CD4-positive, alpha-beta T cell (primary cell): ENCODE measurements around the gene FMNL2. TPM values are rescaled to one million over a fixed set of nuclear protein-coding genes. Genes with fewer than 3 reads are reported as not detected.

ENCODE experiments used
- ATAC-seq: fragments of 200-7000 bp; cut with Tn5 transposase; one replicate; pipeline ENCODE4 v1.10.0; 2022; ENCODE audit warnings: mild to moderate bottlenecking; ENCODE audit not compliant: poor library complexity
- CTCF ChIA-PET: fragments of 350-600 bp; sonication (Branson Sonifier 250); formaldehyde crosslinking; loops from one replicate; lab custom pipeline; 2021; ENCODE audit warnings: antibody characterized with exemption, inconsistent platforms; lab: Charles Lee
- POLR2A ChIA-PET: fragments of 350-600 bp; sonication (Branson Sonifier 250); formaldehyde crosslinking; loops from one replicate; lab custom pipeline; 2021; ENCODE audit warnings: antibody characterized with exemption, inconsistent platforms; lab: Charles Lee
- DNase-seq, 14 experiments: peaks; one replicate each; pipeline ENCODE4 v3.0.0-alpha.2; 2013 to 2020; ENCODE audit warnings: mixed read lengths in 2 of 14
- H3K27ac ChIP-seq, 2 donors: one replicate each; pipeline versions ENCODE4 v1.5.1 to v1.7.0; 2013; ENCODE audit warnings: low read length in 2 of 2, low read depth in 1 of 2, mild to moderate bottlenecking in 1 of 2
- H3K27me3 ChIP-seq, 2 experiments: 1 replicate in 1 of 2; 2 replicates in 1 of 2; pipeline versions ENCODE4 v1.6.1 to v1.7.0; 2013; ENCODE audit warnings: low read length in 2 of 2, control low read depth in 1 of 2, mild to moderate bottlenecking in 1 of 2, moderate library complexity in 1 of 2; ENCODE audit not compliant: insufficient read depth in 2 of 2, control insufficient read depth in 1 of 2
- H3K36me3 ChIP-seq: one replicate; pipeline ENCODE4 v1.6.1; 2013; ENCODE audit warnings: low read length, control low read depth; ENCODE audit not compliant: insufficient read depth
- H3K4me1 ChIP-seq: one replicate; pipeline ENCODE4 v1.6.1; 2013; ENCODE audit warnings: low read length, control low read depth; ENCODE audit not compliant: insufficient read depth
- H3K4me3 ChIP-seq: one replicate; pipeline ENCODE4 v1.5.1; 2013; ENCODE audit warnings: mild to moderate bottlenecking, low read length, moderate library complexity
- H3K9me3 ChIP-seq, 2 experiments: 1 replicate in 1 of 2; 2 replicates in 1 of 2; pipeline versions ENCODE4 v1.6.1 to v1.7.0; 2013; ENCODE audit warnings: low read length in 2 of 2, mild to moderate bottlenecking in 2 of 2, control low read depth in 1 of 2, moderate library complexity in 1 of 2; ENCODE audit not compliant: control insufficient read depth in 1 of 2, insufficient read depth in 1 of 2
- H3K27ac Mint-ChIP-seq: one replicate; pipeline ENCODE4 v1.8.0; 2020; ENCODE audit warnings: mixed read lengths
- H3K27me3 Mint-ChIP-seq: one replicate; pipeline ENCODE4 v1.8.0; 2021; ENCODE audit warnings: mixed read lengths
- H3K36me3 Mint-ChIP-seq: one replicate; pipeline ENCODE4 v1.8.0; 2021; ENCODE audit warnings: low read depth, mixed read lengths
- H3K4me1 Mint-ChIP-seq: one replicate; pipeline ENCODE4 v1.8.0; 2021; ENCODE audit warnings: low read depth, mixed read lengths
- H3K4me3 Mint-ChIP-seq: one replicate; pipeline ENCODE4 v1.8.0; 2020; ENCODE audit warnings: mild to moderate bottlenecking, mixed read lengths
- H3K9me3 Mint-ChIP-seq: one replicate; pipeline ENCODE4 v1.8.0; 2020; ENCODE audit warnings: mixed read lengths
- CTCF ChIP-seq: fragments of 200-600 bp; IDR thresholded peaks from one replicate; pipeline ENCODE4 v1.8.0; 2022; ENCODE audit warnings: antibody characterized with exemption, mild to moderate bottlenecking
- intact Hi-C, 2 experiments: fragments of 100-400 bp; cut with DNase I in 1 of 2; cut with micrococcal nuclease in 1 of 2; formaldehyde crosslinking; loops; one replicate each; pipeline versions ENCODE4 v1.15.1 to v1.9.0; 2023 to 2025; cut with DNase I, micrococcal nuclease
- total RNA-seq, 174 experiments: library from RNA in 2 of 174; stranded (reverse) in 2 of 174; gene quantifications; one replicate each; pipeline ENCODE4 v1.2.3 and lab custom pipeline; 2021 to 2026

Gene FMNL2
- total RNA-seq, 2 experiments from 2014 or later = 0.30 to 0.31 TPM

GRCh38 chr2:152556506-152556905 lies 221.5 kb downstream of the FMNL2 start:
- Mint-ChIP-seq H3K36me3 (no peaks in the 10 kb centered on the region), H3K9me3 (no peaks in the 10 kb centered on the region), H3K27ac (no peak overlapping the region), H3K27me3 (peaks cover 5% of the 10 kb centered on the region), H3K4me3 (no peak overlapping the region), H3K4me1 (no peaks in the 10 kb centered on the region)
- TF ChIP-seq CTCF = no peak
- Histone ChIP-seq H3K9me3 (no peaks in the 10 kb centered on the region), H3K27ac (no peak overlapping the region), H3K4me1 (no peaks in the 10 kb centered on the region), H3K27me3 (no peaks in the 10 kb centered on the region), H3K36me3 (no peaks in the 10 kb centered on the region), H3K4me3 (no peak overlapping the region)
- DNase-seq = no peak
- no peak for ATAC-seq
- ChIA-PET POLR2A (no interaction called here), CTCF (no interaction called here)
- intact Hi-C loops = no loop called here

- CTCF ChIA-PET = no interaction called here
- DNase-seq = no peak
Measured at GRCh38 chr2:152557273-152557888, 222.4 kb downstream of the FMNL2 start.

GRCh38 chr2:152558158-152558984 lies 223.4 kb downstream of the FMNL2 start:
- CTCF ChIA-PET = no interaction called here
- DNase-seq (no peak), ATAC-seq (no peak)

More at GRCh38 chr2:152557273-152557888, 222.4 kb downstream of the FMNL2 start:
- intact Hi-C loops = no loop called here
- no peak overlapping the region for H3K27ac ChIP-seq
- no peaks in the 10 kb centered on the region for H3K36me3 ChIP-seq
- no peak overlapping the region for H3K4me3 ChIP-seq
- H3K4me1 Mint-ChIP-seq = no peaks in the 10 kb centered on the region
- no peak overlapping the region for H3K4me3 Mint-ChIP-seq
- no peaks in the 10 kb centered on the region for H3K4me1 ChIP-seq
- no peak overlapping the region for H3K27ac Mint-ChIP-seq
- H3K27me3 Mint-ChIP-seq = peaks cover 5% of the 10 kb centered on the region
- no peak for ATAC-seq
- no peaks in the 10 kb centered on the region for H3K27me3 ChIP-seq
- H3K9me3 Mint-ChIP-seq = no peaks in the 10 kb centered on the region
- H3K36me3 Mint-ChIP-seq = no peaks in the 10 kb centered on the region
- POLR2A ChIA-PET = no interaction called here
- H3K9me3 ChIP-seq = no peaks in the 10 kb centered on the region
- no peak for TF ChIP-seq CTCF

More at GRCh38 chr2:152558158-152558984, 223.4 kb downstream of the FMNL2 start:
- Mint-ChIP-seq H3K9me3 (no peaks in the 10 kb centered on the region), H3K27me3 (peaks cover 5% of the 10 kb centered on the region), H3K4me3 (no peak overlapping the region), H3K36me3 (no peaks in the 10 kb centered on the region), H3K4me1 (no peaks in the 10 kb centered on the region), H3K27ac (no peak overlapping the region)
- Histone ChIP-seq H3K4me1 (no peaks in the 10 kb centered on the region), H3K4me3 (no peak overlapping the region), H3K36me3 (no peaks in the 10 kb centered on the region), H3K27me3 (no peaks in the 10 kb centered on the region), H3K9me3 (no peaks in the 10 kb centered on the region), H3K27ac (no peak overlapping the region)
- intact Hi-C loops = no loop called here
- no peak for TF ChIP-seq CTCF
- POLR2A ChIA-PET = no interaction called here
